OCI-M1 (cell line): ENCODE data around the gene TMEM229B.

Experiments used
- DNase-seq: peaks from one replicate; lab custom pipeline; 2025; lab: John Stamatoyannopoulos, UW

The TMEM229B gene

GRCh38 chr14:67423424-67423823 lies 65.1 kb downstream of the TMEM229B start:
- peak; percentile 7 for DNase-seq

DNA sequence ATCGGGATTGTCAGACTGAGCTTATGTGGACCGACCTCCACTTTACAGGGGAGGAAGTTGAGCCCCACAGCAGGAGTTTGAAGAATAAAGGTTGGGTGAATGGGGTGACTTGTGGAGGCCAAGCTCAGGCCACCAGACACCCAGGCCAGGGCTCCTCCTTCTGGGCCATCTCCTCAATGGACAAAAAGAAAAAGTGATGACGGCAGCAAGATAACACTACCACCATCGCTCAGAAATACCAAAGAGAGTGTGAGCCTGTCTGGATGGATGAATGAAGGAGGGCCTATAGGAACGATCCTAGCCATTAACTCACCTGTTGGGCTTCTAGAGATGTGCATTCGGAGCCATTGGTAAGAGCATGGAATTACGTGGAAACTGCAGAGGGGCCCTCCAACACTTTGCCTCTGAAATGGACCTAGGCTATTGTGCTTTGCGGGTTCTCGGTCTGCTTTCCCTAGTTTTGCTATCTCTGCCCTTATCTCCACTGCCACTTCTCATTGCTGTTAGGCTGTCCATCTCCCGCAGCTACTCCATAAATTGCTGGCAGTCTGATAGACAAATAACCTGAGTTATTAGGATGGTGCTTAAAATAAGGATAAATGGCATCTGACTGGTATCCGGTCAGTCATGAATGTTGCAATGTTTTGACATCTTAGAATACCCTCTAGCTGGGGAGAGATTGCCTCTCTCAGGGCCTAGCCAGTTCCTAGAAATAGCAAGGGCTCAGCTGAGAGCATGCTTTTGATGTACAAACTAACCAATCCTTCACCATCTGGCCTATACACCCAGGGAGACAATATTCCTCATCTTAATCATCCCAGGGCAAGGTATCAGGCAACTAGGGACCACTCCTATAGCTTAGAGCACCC lies 66.9 kb downstream of the TMEM229B start:
- DNase-seq, result no peak
